ENCODE measurements around the gene PRSS1.

GRCh38 chr7:142720986-142721385 lies 28.3 kb upstream of the PRSS1 start:
- TF ChIP-seq POLR2A (IDR thresholded peaks at IDR 0.05; ENCODE audit: low read length) (no peak), GATA1 (IDR thresholded peaks at IDR 0.05; ENCODE audit: low read depth, low read length) (no peak)

Measured in erythroblast (primary cell).